Measurements from ENCODE around the gene WHRN. TPM values are rescaled to one million over a fixed set of nuclear protein-coding genes. Genes with fewer than 3 reads are reported as not detected.

WHRN gene
- total and polyA plus RNA-seq, 2 donors (not counting 1 experiment from before 2014, with no cell fraction given) = 19.4 to 95.7 TPM

DNA sequence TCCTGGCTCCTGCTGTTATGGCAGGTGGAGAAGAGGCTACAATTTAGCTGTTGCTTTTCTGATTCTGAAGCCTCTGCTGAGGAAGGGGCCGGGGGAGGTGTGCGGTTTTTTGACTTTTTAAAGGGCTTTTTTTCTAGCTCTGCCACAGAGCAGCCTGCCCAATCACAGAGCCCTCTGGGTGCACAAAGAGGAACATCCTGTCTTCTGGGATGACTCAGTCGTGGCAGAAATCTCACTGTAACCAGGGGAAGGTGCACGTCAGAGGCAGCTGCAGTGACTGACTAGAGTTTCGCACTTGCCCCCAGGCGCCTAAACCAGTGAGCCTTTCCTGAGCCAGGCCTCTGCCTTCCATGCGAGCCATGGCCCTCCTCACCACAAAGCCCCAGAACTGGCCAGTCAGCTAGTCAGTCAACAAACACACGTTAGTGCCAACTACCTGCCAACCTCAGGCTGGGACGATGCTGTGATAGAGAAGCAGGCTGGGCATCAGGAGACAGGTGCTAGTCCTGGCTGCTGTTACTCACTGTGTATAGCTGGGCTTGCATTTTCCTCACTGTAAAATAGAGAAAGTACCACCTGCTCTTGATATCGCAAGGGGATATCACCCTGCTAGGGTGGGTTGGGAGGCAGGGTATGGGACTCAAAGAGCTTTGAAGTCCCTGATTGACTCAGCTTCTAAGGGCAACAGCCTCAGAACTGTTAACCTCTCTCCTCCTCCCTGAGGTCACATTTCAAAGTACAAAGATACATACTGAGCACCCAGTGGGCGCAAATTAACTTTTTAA is 119.7 kb downstream of the WHRN start:
- WGBS (ENCODE audit: insufficient coverage) = under 1% methylated on average over 9 of the region's 11 CpGs
- Histone ChIP-seq H3K9ac (ENCODE audit: low read length) (peak overlapping the region; percentile 77), H3K27ac (ENCODE audit: low read length in 2 of 2) (peak overlapping the region; percentile 87 to 93), H3K36me3 (replicated peaks in 1 of 2; ENCODE audit: control extremely low read depth in 1 of 2, control insufficient read depth in 1 of 2, extremely low read depth in 1 of 2, insufficient read depth in 2 of 2, low read length in 1 of 2) (peaks cover 0 to 55% of the 10 kb centered on the region in 2 experiments), H3K4me1 (ENCODE audit: control insufficient read depth in 2 of 2, insufficient read depth in 2 of 2, low read length in 2 of 2) (peaks cover 65 to 81% of the 10 kb centered on the region in 2 donors), H3K4me2 (replicated peaks; ENCODE audit: low read depth, low read length, poor library complexity, severe bottlenecking) (peak overlapping the region; percentile 87), H3K27me3 (replicated peaks in 1 of 4; ENCODE audit: control extremely low read depth in 1 of 4, control insufficient read depth in 3 of 4, insufficient read depth in 4 of 4, low read length in 3 of 4) (no peaks in the 10 kb centered on the region), H3K79me2 (ENCODE audit: control insufficient read depth, insufficient read depth, low read length) (peaks cover 100% of the 10 kb centered on the region), H4K20me1 (ENCODE audit: control insufficient read depth, insufficient read depth, low read length, poor library complexity, severe bottlenecking) (peaks cover 82% of the 10 kb centered on the region), H2AFZ (ENCODE audit: insufficient read depth, low read depth, low read length, poor library complexity, severe bottlenecking) (no peak overlapping the region), H3K9me3 (ENCODE audit: control extremely low read depth in 1 of 3, control insufficient read depth in 2 of 3, insufficient read depth in 1 of 3, low read length in 2 of 3) (no peaks in the 10 kb centered on the region), H3K4me3 (ENCODE audit: control extremely low read depth in 1 of 5, extremely low read depth in 1 of 5, insufficient read depth in 1 of 5, low read depth in 2 of 5, low read length in 4 of 5) (peak overlapping the region; percentile 75 to 96 (median 89))
- intact Hi-C loops (cut with micrococcal nuclease) = loop anchor here (1.0 kb wide), 5 partner anchors 12 to 46 kb away; no protein-coding TSS in a partner anchor
- peak overlapping the region; percentile 97 for H3K4me3 Mint-ChIP-seq
- no peaks in the 10 kb centered on the region for H3K9me3 Mint-ChIP-seq (ENCODE audit: insufficient read depth)
- POLR2A ChIA-PET = interaction anchor here (0.7 to 9.2 kb wide), 11 partner anchors 10 to 202 kb away, joined by 3 to 135 read pairs (median 4); partner anchors contain the start of genes ATP6V1G1 and WHRN
- DNase-seq (peak; percentile 92), ATAC-seq (ENCODE audit: low read depth) (peak; percentile 83)
- peaks cover 81% of the 10 kb centered on the region for H3K4me1 Mint-ChIP-seq
- peak overlapping the region; percentile 93 for H3K27ac Mint-ChIP-seq
- CTCF ChIA-PET = interaction anchor here (0.6 to 6.4 kb wide), 20 partner anchors 8 to 629 kb away, joined by 3 to 85 read pairs (median 7); partner anchors contain the start of gene ATP6V1G1
- H3K27me3 Mint-ChIP-seq = no peaks in the 10 kb centered on the region
- no peak for TF ChIP-seq EZH2 (IDR thresholded peaks at IDR 0.05; ENCODE audit: borderline replicate concordance, insufficient read depth, low read depth, low read length, poor library complexity, severe bottlenecking)
- TF ChIP-seq, protein P1, sequence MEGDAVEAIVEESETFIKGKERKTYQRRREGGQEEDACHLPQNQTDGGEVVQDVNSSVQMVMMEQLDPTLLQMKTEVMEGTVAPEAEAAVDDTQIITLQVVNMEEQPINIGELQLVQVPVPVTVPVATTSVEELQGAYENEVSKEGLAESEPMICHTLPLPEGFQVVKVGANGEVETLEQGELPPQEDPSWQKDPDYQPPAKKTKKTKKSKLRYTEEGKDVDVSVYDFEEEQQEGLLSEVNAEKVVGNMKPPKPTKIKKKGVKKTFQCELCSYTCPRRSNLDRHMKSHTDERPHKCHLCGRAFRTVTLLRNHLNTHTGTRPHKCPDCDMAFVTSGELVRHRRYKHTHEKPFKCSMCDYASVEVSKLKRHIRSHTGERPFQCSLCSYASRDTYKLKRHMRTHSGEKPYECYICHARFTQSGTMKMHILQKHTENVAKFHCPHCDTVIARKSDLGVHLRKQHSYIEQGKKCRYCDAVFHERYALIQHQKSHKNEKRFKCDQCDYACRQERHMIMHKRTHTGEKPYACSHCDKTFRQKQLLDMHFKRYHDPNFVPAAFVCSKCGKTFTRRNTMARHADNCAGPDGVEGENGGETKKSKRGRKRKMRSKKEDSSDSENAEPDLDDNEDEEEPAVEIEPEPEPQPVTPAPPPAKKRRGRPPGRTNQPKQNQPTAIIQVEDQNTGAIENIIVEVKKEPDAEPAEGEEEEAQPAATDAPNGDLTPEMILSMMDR (IDR thresholded peaks at IDR 0.05) = peak; percentile 8
